Endodermal cell (in vitro differentiated cells): ENCODE measurements around the gene ARCN1. TPM values are rescaled to one million over a fixed set of nuclear protein-coding genes. Genes with fewer than 3 reads are reported as not detected.

Source experiments
- DNase-seq: peaks from one replicate; pipeline ENCODE4 v3.0.0-alpha.2; 2017
- H3K27ac ChIP-seq: 2 replicates; pipeline ENCODE4 v1.5.1; 2013; ENCODE audit warnings: mild to moderate bottlenecking, low read depth, low read length, moderate library complexity
- H3K27me3 ChIP-seq: 2 replicates; pipeline ENCODE4 v1.6.1; 2013; ENCODE audit warnings: mild to moderate bottlenecking, low read length, moderate library complexity; ENCODE audit not compliant: insufficient read depth, control insufficient read depth, poor library complexity, severe bottlenecking
- H3K36me3 ChIP-seq: 2 replicates; pipeline ENCODE4 v1.7.0; 2013; ENCODE audit warnings: mild to moderate bottlenecking, low read length, moderate library complexity; ENCODE audit not compliant: control insufficient read depth, insufficient read depth
- H3K4me1 ChIP-seq: one replicate; pipeline ENCODE4 v1.7.0; 2013; ENCODE audit warnings: low read length; ENCODE audit not compliant: control insufficient read depth, insufficient read depth
- H3K4me3 ChIP-seq: 2 replicates; pipeline ENCODE4 v1.5.1; 2013; ENCODE audit warnings: mild to moderate bottlenecking, low read length, moderate library complexity
- H3K9ac ChIP-seq: 2 replicates; pipeline ENCODE4 v1.6.1; 2013; ENCODE audit warnings: mild to moderate bottlenecking, low read length, moderate library complexity; ENCODE audit not compliant: poor library complexity, severe bottlenecking; ENCODE audit errors: extremely low read depth
- H3K9me3 ChIP-seq: 2 replicates; pipeline ENCODE4 v1.6.1; 2013; ENCODE audit warnings: mild to moderate bottlenecking, low read length, moderate library complexity; ENCODE audit not compliant: control insufficient read depth
- H3K27ac Mint-ChIP-seq: 2 replicates; pipeline ENCODE4 v1.8.0; 2020; ENCODE audit warnings: mixed read lengths
- H3K27me3 Mint-ChIP-seq: 2 replicates; pipeline ENCODE4 v1.8.0; 2021; ENCODE audit warnings: mild to moderate bottlenecking, mixed read lengths; ENCODE audit not compliant: insufficient read depth
- H3K36me3 Mint-ChIP-seq: 2 replicates; pipeline ENCODE4 v1.8.0; 2020; ENCODE audit warnings: low read depth, mixed read lengths
- H3K4me1 Mint-ChIP-seq: 2 replicates; pipeline ENCODE4 v1.8.0; 2020; ENCODE audit warnings: mixed read lengths
- H3K4me3 Mint-ChIP-seq: 2 replicates; pipeline ENCODE4 v1.8.0; 2020; ENCODE audit warnings: mild to moderate bottlenecking, moderate library complexity, mixed read lengths
- H3K9me3 Mint-ChIP-seq: 2 replicates; pipeline ENCODE4 v1.8.0; 2020; ENCODE audit warnings: mild to moderate bottlenecking, mixed read lengths
- CTCF ChIP-seq: fragments of 200-600 bp; sonication (generic); conservative IDR thresholded peaks from 2 replicates; pipeline ENCODE4 v1.5.0; 2021; ENCODE audit warnings: antibody characterized with exemption, mild to moderate bottlenecking
- WGBS, 2 experiments: methylation state at CpG; one replicate each; pipeline versions ENCODE4 v1.1.5 to v1.1.7; 2013; ENCODE audit warnings: missing lambda C conversion rate in 2 of 2, mixed read lengths in 1 of 2; ENCODE audit not compliant: insufficient coverage in 1 of 2, insufficient read length in 1 of 2; 5-methylcytosine and 5-hydroxymethylcytosine counted together
- total RNA-seq, 2 donors: library from RNA; stranded (reverse); fragmentation: NEBNext Ultra II Directional in 1 of 2; extraction: Animal tissue kit (Norgen Biotek cat#: 25700) in 1 of 2; gene quantifications; 2 replicates in 1 of 2; 3 replicates in 1 of 2; pipeline ENCODE4 v1.2.1, GENCODE V29; 2021

The ARCN1 gene
- total RNA-seq, 2 donors from 2014 or later: 130 to 161 TPM

- H3K4me1 Mint-ChIP-seq: peaks cover 36% of the 10 kb centered on the region
- no peaks in the 10 kb centered on the region for H3K27me3 Mint-ChIP-seq
- H3K4me3 Mint-ChIP-seq: no peak overlapping the region
- Histone ChIP-seq H3K9ac (no peak overlapping the region), H3K4me3 (no peak overlapping the region), H3K27ac (no peak overlapping the region), H3K9me3 (no peaks in the 10 kb centered on the region), H3K4me1 (peaks cover 7% of the 10 kb centered on the region), H3K36me3 (peaks cover 22% of the 10 kb centered on the region), H3K27me3 (no peaks in the 10 kb centered on the region)
- H3K36me3 Mint-ChIP-seq: peaks cover 15% of the 10 kb centered on the region
- 93% methylated on average over 4 to 6 of the region's 6 CpGs for WGBS, 2 experiments
- no peak overlapping the region for H3K27ac Mint-ChIP-seq
- no peak for DNase-seq
- TF ChIP-seq CTCF: no peak
- no peaks in the 10 kb centered on the region for H3K9me3 Mint-ChIP-seq
These were observed 43.7 kb upstream of the ARCN1 start for GRCh38 chr11:118528511-118528910.

- DNase-seq: peak; percentile 65
These were observed 42.5 kb upstream of the ARCN1 start for GRCh38 chr11:118529584-118530175.

DNA sequence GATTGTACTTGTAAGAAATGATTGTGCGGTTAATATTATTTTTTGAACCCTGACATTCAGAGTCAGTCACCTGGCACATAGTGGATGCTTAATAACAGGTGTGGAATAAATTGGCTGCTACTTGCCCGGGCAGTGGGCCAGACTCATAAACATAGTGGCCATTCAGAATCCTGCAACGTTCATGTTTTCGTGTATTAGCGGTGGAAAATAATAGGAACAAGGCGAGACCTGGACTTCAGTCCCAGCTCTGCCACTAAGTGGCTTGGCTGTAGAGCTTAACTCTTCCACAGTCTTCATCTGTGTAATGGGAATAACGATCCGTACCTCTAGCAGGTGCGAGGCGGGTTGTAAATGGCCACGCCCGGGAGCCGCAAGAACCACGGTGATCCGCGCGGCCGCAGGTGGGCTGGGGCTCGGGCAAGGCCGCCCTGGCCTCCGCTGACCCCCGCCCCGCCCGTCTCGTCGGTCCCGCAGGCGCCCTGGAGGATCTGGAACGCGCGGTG lies 42.0 kb upstream of the ARCN1 start:
- H3K4me1 ChIP-seq: peaks cover 7% of the 10 kb centered on the region
- H3K9me3 ChIP-seq: no peaks in the 10 kb centered on the region
- peak overlapping the region; percentile 48 for H3K9ac ChIP-seq
- no peaks in the 10 kb centered on the region for H3K27me3 ChIP-seq
- 9 to 54% methylated on average over 6 to 31 of the region's 31 CpGs for WGBS, 2 experiments
- DNase-seq: no peak
- no peaks in the 10 kb centered on the region for H3K27me3 Mint-ChIP-seq
- peak overlapping the region; percentile 61 for H3K27ac ChIP-seq
- no peaks in the 10 kb centered on the region for H3K9me3 Mint-ChIP-seq
- H3K4me3 Mint-ChIP-seq: peak overlapping the region; percentile 85
- TF ChIP-seq CTCF: no peak
- H3K36me3 Mint-ChIP-seq: peaks cover 4% of the 10 kb centered on the region
- peak overlapping the region; percentile 66 for H3K27ac Mint-ChIP-seq
- peaks cover 5% of the 10 kb centered on the region for H3K36me3 ChIP-seq
- peaks cover 36% of the 10 kb centered on the region for H3K4me1 Mint-ChIP-seq
- H3K4me3 ChIP-seq: peak overlapping the region; percentile 80

More at GRCh38 chr11:118529584-118530175, 42.5 kb upstream of the ARCN1 start:
- Histone ChIP-seq H3K9me3 (no peaks in the 10 kb centered on the region), H3K9ac (no peak overlapping the region), H3K4me3 (peak overlapping the region; percentile 80), H3K27ac (no peak overlapping the region), H3K36me3 (peaks cover 10% of the 10 kb centered on the region), H3K4me1 (peaks cover 7% of the 10 kb centered on the region), H3K27me3 (no peaks in the 10 kb centered on the region)
- Mint-ChIP-seq H3K9me3 (no peaks in the 10 kb centered on the region), H3K27me3 (no peaks in the 10 kb centered on the region), H3K4me3 (peak overlapping the region; percentile 85), H3K4me1 (peaks cover 36% of the 10 kb centered on the region), H3K27ac (peak overlapping the region; percentile 66), H3K36me3 (peaks cover 6% of the 10 kb centered on the region)
- TF ChIP-seq CTCF: peak; percentile 26
- 79 to 88% methylated on average over 5 of the region's 5 CpGs for WGBS, 2 experiments
